Calu3 (cell line): ENCODE results near the gene UNG. TPM values are rescaled to one million over a fixed set of nuclear protein-coding genes. Genes with fewer than 3 reads are reported as not detected.

Experiments
- BruUV-seq: library from RNA; stranded (reverse); fragments of 400-500 nt; replicated peaks from 2 replicates; lab custom pipeline; 2021; lab: Mats Ljungman, UMichigan
- CTCF ChIA-PET: fragments of 300-600 bp; sonication (Branson Sonifier 250); formaldehyde crosslinking; loops from one replicate; lab custom pipeline; 2022; ENCODE audit warnings: antibody characterized with exemption; lab: Charles Lee
- DNase-seq: peaks from one replicate; pipeline ENCODE4 v3.0.0; 2022
- H3K27ac Mint-ChIP-seq: one replicate; pipeline ENCODE4 v1.8.0; 2022; ENCODE audit warnings: mixed read lengths; ENCODE audit not compliant: unreplicated experiment
- H3K27me3 Mint-ChIP-seq: one replicate; pipeline ENCODE4 v1.8.0; 2022; ENCODE audit warnings: mixed read lengths; ENCODE audit not compliant: unreplicated experiment
- H3K36me3 Mint-ChIP-seq: one replicate; pipeline ENCODE4 v1.8.0; 2022; ENCODE audit warnings: mild to moderate bottlenecking, moderate library complexity, mixed read lengths; ENCODE audit not compliant: insufficient read depth, unreplicated experiment
- H3K4me1 Mint-ChIP-seq: one replicate; pipeline ENCODE4 v1.8.0; 2022; ENCODE audit warnings: mild to moderate bottlenecking, low read depth, mixed read lengths; ENCODE audit not compliant: unreplicated experiment
- H3K4me3 Mint-ChIP-seq: one replicate; pipeline ENCODE4 v1.8.0; 2022; ENCODE audit warnings: mild to moderate bottlenecking, low read depth, moderate library complexity, mixed read lengths; ENCODE audit not compliant: unreplicated experiment
- H3K9me3 Mint-ChIP-seq: one replicate; pipeline ENCODE4 v1.8.0; 2022; ENCODE audit warnings: low read depth, mixed read lengths; ENCODE audit not compliant: unreplicated experiment
- intact Hi-C: fragments of 100-400 bp; cut with micrococcal nuclease; formaldehyde crosslinking; loops from one replicate; pipeline ENCODE4 v1.10.0; 2022; ENCODE audit not compliant: unreplicated experiment
- total RNA-seq: library from RNA; stranded (reverse); gene quantifications from 2 replicates; pipeline ENCODE4 v1.2.3, GENCODE V29; 2022
- TF ChIP-seq, protein P1 (sequence below): fragments of 200-600 bp; IDR thresholded peaks from one replicate; pipeline ENCODE4 v1.8.0; 2022; ENCODE audit warnings: antibody characterized with exemption; ENCODE audit not compliant: unreplicated experiment

Gene UNG
- total RNA-seq, 1 experiment from 2014 or later = 79.2 TPM

DNA sequence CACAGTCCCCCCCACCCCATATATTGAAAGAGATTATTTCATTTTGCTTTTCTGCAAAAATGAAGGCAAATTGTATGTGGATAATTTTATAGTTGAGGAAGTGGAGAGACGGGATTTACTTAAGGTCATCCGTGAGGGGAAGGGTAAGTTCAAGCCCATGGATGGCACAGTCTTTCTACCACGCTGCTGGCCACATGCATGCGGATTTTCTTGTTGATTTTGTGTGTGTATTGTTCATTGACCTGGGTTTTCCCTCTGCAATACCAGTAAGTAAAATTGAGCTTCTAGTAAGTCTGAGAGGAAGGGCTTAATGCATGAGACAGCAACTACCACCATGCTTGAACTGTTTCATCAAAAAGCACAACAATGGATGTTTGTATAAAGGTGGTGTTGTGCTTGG is 54.1 kb downstream of the UNG start:
- DNase-seq = no peak
- TF ChIP-seq, protein P1, sequence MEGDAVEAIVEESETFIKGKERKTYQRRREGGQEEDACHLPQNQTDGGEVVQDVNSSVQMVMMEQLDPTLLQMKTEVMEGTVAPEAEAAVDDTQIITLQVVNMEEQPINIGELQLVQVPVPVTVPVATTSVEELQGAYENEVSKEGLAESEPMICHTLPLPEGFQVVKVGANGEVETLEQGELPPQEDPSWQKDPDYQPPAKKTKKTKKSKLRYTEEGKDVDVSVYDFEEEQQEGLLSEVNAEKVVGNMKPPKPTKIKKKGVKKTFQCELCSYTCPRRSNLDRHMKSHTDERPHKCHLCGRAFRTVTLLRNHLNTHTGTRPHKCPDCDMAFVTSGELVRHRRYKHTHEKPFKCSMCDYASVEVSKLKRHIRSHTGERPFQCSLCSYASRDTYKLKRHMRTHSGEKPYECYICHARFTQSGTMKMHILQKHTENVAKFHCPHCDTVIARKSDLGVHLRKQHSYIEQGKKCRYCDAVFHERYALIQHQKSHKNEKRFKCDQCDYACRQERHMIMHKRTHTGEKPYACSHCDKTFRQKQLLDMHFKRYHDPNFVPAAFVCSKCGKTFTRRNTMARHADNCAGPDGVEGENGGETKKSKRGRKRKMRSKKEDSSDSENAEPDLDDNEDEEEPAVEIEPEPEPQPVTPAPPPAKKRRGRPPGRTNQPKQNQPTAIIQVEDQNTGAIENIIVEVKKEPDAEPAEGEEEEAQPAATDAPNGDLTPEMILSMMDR = no peak
- Mint-ChIP-seq H3K4me1 (no peaks in the 10 kb centered on the region), H3K27me3 (peaks cover 51% of the 10 kb centered on the region), H3K27ac (no peak overlapping the region), H3K9me3 (no peaks in the 10 kb centered on the region), H3K4me3 (no peak overlapping the region), H3K36me3 (peaks cover 17% of the 10 kb centered on the region)
- intact Hi-C loops = no loop called here
- BruUV-seq = no TSS peak
- CTCF ChIA-PET = interaction anchor here (1.5 kb wide), 1 partner anchor 11 kb away, joined by 5 read pairs; no protein-coding TSS in a partner anchor

DNA sequence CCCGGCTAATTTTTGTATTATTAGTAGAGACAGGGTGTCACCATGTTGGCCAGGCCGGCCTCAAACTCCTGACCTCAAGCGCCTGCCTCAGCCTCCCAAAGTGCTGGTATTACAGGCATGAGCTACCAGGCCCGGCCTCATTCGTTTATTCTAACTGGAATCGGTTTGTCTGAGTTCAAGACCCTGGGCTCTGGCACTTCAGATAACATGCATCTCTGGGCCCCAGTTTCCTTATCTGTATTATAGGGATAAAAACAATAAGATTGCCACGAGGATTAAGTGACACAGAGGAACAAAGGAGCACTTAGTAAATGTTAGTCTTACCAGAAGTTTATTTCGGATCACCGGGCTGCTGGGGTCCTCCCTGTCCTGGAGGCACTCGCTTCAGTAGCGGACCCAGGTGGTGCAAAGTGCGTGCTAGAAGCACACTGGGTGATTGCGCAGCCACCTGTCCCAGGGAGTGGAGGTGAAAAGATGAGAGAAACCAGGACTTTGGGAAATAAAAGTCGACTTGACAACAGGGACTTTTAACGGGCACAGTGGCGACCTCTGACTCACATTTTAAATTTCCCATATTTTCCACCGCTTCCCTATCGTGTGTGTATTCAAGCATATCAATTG is 56.5 kb downstream of the UNG start:
- Mint-ChIP-seq H3K9me3 (no peaks in the 10 kb centered on the region), H3K4me1 (no peaks in the 10 kb centered on the region), H3K36me3 (peaks cover 17% of the 10 kb centered on the region), H3K27me3 (peaks cover 26% of the 10 kb centered on the region), H3K4me3 (peak overlapping the region; percentile 74), H3K27ac (no peak overlapping the region)
- no TSS peak for BruUV-seq
- TF ChIP-seq, protein P1 = no peak
- CTCF ChIA-PET = interaction anchor here (0.5 to 1.7 kb wide), 9 partner anchors 19 to 588 kb away, joined by 3 to 8 read pairs (median 3); no protein-coding TSS in a partner anchor
- intact Hi-C loops = no loop called here
- DNase-seq = no peak

DNA sequence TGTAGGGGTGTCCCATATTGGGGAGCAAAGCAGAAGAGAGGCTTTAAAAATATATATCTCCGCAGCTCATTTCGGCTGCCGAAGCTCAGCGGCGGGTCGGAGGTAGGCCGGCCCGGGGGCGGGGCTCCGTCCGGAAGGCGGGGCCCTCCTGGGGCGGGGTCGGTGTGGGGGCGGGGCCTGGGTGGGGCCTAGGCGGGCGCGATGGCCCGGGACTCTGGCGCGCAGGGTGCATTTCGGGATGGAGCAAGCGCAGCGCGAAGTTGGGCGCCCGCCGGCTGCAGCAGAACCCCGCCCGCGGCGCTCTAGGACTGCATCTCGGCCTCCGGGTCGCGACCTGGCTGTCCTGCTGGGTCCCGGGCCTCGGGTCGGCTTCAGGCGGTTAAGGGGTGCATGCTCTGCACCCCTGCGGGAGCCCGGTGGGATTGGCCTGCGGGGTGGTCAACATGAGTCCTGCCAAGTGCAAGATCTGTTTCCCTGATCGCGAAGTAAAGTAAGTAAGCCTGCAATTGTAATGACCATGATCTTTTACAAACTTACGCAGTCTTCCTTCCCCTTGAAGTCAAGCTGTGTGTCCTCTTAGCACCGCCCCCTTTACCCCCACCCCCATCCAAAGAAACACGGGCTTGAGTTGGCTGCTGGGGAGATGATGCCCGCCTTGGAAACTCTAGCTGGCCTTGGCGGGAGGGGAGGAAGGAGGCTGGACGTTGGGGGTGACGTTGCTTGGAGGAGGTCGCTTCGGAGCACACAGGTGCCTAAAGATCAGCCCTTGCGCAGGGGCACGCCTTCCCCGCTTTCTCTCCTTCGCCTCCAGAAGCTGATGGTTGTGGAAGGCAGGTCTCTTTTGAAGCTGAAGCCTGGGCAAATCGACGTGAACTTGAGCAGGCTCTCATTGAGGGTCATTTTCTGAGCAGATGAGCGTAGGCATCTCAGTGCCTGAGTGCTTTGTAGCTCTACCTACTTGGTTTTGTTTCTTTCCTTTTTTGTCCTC is 57.3 kb downstream of the UNG start:
- no TSS peak for BruUV-seq
- intact Hi-C loops = no loop called here
- TF ChIP-seq, protein P1 = no peak
- Mint-ChIP-seq H3K9me3 (no peaks in the 10 kb centered on the region), H3K27ac (no peak overlapping the region), H3K4me3 (peak overlapping the region; percentile 74), H3K4me1 (no peaks in the 10 kb centered on the region), H3K27me3 (peaks cover 18% of the 10 kb centered on the region), H3K36me3 (peaks cover 17% of the 10 kb centered on the region)
- DNase-seq = peak; percentile 84
- CTCF ChIA-PET = interaction anchor here (0.5 to 1.7 kb wide), 9 partner anchors 20 to 588 kb away, joined by 3 to 8 read pairs (median 4); no protein-coding TSS in a partner anchor

DNA sequence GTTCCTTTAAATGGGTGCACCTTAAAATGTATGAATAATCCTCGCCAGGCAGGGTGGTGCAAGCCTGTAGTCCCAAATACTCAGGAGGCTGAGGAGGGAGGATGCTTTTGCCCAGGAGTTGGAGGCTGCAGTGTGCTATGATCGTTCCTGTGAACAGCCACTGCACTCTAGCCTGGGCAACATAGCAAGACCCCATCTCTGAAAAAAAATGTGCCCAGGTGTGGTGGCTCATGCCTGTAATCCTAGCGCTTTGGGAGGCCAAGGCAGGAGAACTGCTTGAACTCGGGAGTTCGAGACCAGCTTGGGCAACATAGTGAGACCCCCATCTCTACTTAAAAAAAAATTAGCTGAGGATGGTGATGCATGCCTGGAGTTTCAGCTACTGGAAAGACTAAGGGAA is 58.6 kb downstream of the UNG start:
- no peak overlapping the region for H3K4me3 Mint-ChIP-seq
- CTCF ChIA-PET = no interaction called here
- no peak for DNase-seq
- peaks cover 5% of the 10 kb centered on the region for H3K27me3 Mint-ChIP-seq
- peaks cover 17% of the 10 kb centered on the region for H3K36me3 Mint-ChIP-seq
- no peak overlapping the region for H3K27ac Mint-ChIP-seq
- no peaks in the 10 kb centered on the region for H3K9me3 Mint-ChIP-seq
- intact Hi-C loops = no loop called here
- BruUV-seq = no TSS peak
- no peaks in the 10 kb centered on the region for H3K4me1 Mint-ChIP-seq
- TF ChIP-seq, protein P1 = no peak
